Thoracic aorta (tissue), 2 donors: Measurements from ENCODE around the gene CACNA2D3. TPM values are rescaled to one million over a fixed set of nuclear protein-coding genes. Genes with fewer than 3 reads are reported as not detected.

Experiments
- ATAC-seq: fragments of 150-250 bp; one replicate; pipeline ENCODE4 v1.8.0; 2017; ENCODE audit warnings: low read depth; ENCODE audit not compliant: insufficient number of reproducible peaks, low FRiP score
- DNase-seq: peaks from one replicate; pipeline ENCODE4 v3.0.0-alpha.2; 2020; ENCODE audit warnings: low spot score
- H3K27ac ChIP-seq, 2 donors: fragments of 200-600 bp; sonication (generic); 1 replicate in 1 of 2; 2 replicates in 1 of 2; pipeline ENCODE4 v1.5.1; 2016; ENCODE audit warnings: mild to moderate bottlenecking in 2 of 2, moderate library complexity in 2 of 2
- H3K27me3 ChIP-seq: fragments of 200-600 bp; sonication (generic); replicated peaks from 2 replicates; pipeline ENCODE4 v1.6.0; 2016; ENCODE audit warnings: mild to moderate bottlenecking; ENCODE audit not compliant: insufficient read depth
- H3K36me3 ChIP-seq: fragments of 200-600 bp; sonication (generic); one replicate; pipeline ENCODE4 v1.5.1; 2016
- H3K4me1 ChIP-seq, 2 donors: fragments of 200-600 bp; sonication (generic); 1 replicate in 1 of 2; 2 replicates in 1 of 2; pipeline versions ENCODE4 v1.5.1 to v1.6.0; 2016; ENCODE audit warnings: low read depth in 2 of 2, mild to moderate bottlenecking in 1 of 2; ENCODE audit not compliant: control insufficient read depth in 1 of 2
- H3K4me3 ChIP-seq: fragments of 200-600 bp; sonication (generic); 2 replicates; pipeline ENCODE4 v1.5.1; 2016; ENCODE audit warnings: mild to moderate bottlenecking
- H3K9me3 ChIP-seq: fragments of 200-600 bp; sonication (generic); 2 replicates; pipeline ENCODE4 v1.5.1; 2016
- total RNA-seq, 2 donors: library from RNA; depleted of rRNA; stranded (reverse); fragments of >200 nt; gene quantifications; one replicate each; pipeline versions ENCODE4 v1.1.0 to v1.2.3, GENCODE V29; 2016
- TF ChIP-seq, protein P1 (sequence below): fragments of 200-600 bp; sonication (generic); IDR thresholded peaks from one replicate; pipeline ENCODE4 v1.5.1; 2019; ENCODE audit warnings: antibody characterized with exemption

The CACNA2D3 gene
- total RNA-seq, 2 donors from 2014 or later: 3.2 to 4.0 TPM

DNA sequence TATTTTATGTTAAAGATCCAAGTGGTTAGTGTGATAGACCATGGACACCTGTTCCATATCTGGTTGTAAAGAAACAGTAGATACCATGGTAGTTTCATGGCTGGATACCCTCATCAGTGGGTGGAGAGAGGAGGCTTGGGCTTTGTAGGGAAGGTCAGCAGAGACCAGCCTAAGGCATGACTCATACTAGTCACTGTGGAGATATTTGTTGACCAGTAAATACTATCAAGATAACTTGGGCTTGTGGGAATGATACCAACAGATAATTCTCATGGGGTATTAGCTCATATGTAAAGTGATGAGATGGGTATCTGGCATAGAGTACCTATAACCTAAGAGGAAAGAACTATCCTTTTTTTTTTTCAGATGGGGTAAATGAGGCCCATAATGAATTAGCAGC lies 354.5 kb downstream of the CACNA2D3 start:
- ATAC-seq (no peak), DNase-seq (no peak)
- TF ChIP-seq, protein P1, sequence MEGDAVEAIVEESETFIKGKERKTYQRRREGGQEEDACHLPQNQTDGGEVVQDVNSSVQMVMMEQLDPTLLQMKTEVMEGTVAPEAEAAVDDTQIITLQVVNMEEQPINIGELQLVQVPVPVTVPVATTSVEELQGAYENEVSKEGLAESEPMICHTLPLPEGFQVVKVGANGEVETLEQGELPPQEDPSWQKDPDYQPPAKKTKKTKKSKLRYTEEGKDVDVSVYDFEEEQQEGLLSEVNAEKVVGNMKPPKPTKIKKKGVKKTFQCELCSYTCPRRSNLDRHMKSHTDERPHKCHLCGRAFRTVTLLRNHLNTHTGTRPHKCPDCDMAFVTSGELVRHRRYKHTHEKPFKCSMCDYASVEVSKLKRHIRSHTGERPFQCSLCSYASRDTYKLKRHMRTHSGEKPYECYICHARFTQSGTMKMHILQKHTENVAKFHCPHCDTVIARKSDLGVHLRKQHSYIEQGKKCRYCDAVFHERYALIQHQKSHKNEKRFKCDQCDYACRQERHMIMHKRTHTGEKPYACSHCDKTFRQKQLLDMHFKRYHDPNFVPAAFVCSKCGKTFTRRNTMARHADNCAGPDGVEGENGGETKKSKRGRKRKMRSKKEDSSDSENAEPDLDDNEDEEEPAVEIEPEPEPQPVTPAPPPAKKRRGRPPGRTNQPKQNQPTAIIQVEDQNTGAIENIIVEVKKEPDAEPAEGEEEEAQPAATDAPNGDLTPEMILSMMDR: no peak

DNA sequence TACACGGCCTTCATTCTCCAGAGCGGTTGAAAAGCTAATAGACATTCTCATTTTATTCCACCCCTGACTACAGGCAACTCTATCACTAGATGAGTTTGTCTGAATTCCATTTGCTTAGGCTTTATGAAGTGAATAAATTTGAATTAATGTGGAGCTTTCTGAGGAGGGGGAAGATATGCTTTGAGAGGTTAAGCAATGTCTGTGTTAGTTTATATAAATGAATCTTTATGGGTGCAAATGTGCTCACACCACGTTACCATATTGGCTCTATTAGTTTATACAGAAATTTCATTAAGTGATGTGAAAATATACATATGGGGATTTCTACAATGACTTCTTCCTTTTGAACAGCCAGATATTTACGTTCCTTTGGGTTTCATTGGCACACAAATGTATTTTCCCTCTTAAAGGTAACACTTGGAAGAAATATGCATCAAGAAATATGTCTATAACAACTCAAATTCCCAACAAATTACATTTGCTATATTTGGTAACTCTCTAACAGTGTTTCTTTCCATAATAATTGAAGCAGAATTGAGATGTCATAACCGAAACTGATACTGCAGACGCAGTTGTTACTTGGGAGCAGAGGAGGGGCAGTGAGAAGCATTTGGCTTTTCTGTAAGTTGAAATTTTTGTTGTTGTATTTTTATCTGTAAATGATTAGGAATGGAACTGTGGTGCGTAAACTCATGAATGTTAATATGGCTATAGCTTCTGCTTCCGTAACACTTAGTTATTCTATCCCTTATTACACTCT lies 359.4 kb downstream of the CACNA2D3 start:
- Histone ChIP-seq H3K4me3 (no peak overlapping the region), H3K4me1 (no peaks in the 10 kb centered on the region), H3K36me3 (no peaks in the 10 kb centered on the region), H3K27ac (no peak overlapping the region), H3K9me3 (no peaks in the 10 kb centered on the region), H3K27me3 (no peaks in the 10 kb centered on the region)
- DNase-seq (no peak), ATAC-seq (no peak)
- TF ChIP-seq, protein P1: no peak

More for the DNA sequence above, 354.5 kb downstream of the CACNA2D3 start:
- H3K27me3 ChIP-seq: no peaks in the 10 kb centered on the region
- no peak overlapping the region for H3K4me3 ChIP-seq
- no peak overlapping the region for H3K27ac ChIP-seq
- H3K4me1 ChIP-seq: no peaks in the 10 kb centered on the region
- H3K36me3 ChIP-seq: no peaks in the 10 kb centered on the region
- peaks cover 3% of the 10 kb centered on the region for H3K9me3 ChIP-seq

DNA sequence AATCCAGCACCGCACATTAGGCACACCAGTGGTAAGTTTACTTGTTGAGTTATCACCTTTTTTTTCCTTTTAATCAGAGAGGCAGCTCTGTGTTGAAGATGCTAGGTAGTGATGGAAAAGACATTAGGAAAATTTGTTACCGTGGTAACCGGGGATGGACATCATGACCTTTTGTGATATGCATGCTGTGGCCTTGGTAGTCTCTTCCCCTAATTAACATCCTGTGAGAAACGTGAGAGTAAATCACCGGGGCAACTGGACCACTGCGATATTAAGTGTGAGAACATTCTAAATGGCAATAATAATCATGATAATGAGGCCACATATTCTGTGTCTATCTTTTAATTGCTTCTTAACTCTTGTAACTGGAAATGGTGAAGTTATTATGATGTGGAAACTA lies 362.0 kb downstream of the CACNA2D3 start:
- ATAC-seq: no peak
- H3K4me3 ChIP-seq: no peak overlapping the region
- H3K9me3 ChIP-seq: no peaks in the 10 kb centered on the region
- H3K27me3 ChIP-seq: no peaks in the 10 kb centered on the region
- no peak for DNase-seq
- H3K36me3 ChIP-seq: no peaks in the 10 kb centered on the region
- no peak overlapping the region for H3K27ac ChIP-seq
- H3K4me1 ChIP-seq: no peaks in the 10 kb centered on the region
- TF ChIP-seq, protein P1: no peak

DNA sequence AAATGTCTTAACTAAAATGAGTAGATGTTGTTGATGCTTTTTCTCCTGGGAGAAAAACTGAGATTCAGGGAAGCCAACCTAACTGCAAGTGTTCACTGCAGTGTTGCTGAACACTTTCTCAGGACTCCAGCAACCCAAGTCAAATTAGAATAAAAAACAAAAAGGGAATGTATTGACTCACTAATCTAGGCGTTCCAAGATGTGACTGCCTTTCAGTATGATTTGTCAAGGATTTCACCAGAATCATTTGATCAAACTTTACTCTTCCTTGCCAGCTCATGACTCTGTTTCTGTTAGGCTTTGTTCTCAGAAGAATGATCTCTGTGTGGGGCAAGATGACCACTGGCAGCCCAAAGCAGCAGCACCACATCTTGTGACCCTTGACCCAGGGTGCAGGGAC lies 364.0 kb downstream of the CACNA2D3 start:
- H3K4me1 ChIP-seq: no peaks in the 10 kb centered on the region
- ATAC-seq: no peak
- DNase-seq: no peak
- no peak overlapping the region for H3K27ac ChIP-seq
- no peaks in the 10 kb centered on the region for H3K9me3 ChIP-seq
- no peaks in the 10 kb centered on the region for H3K36me3 ChIP-seq
- H3K27me3 ChIP-seq: no peaks in the 10 kb centered on the region
- no peak overlapping the region for H3K4me3 ChIP-seq
- TF ChIP-seq, protein P1: no peak

DNA sequence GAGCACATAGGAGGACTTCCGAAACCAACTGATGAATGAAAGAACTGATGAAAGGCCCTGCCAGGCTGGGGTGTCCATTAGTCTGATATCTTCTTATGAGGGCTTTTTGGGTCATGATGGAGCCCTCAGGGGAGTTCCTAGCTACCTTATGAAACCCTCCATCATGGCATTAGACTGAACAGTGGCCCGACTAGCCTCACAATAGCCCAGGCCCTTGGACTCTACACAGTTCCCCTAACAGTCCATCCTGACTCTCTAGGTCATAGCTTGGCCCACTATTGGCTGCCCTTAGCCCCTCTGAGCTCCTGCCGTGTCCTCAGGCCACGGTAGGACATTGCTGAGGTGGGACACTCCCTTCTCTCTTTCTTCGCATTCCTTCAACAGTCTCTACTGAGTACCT lies 365.9 kb downstream of the CACNA2D3 start:
- ATAC-seq (no peak), DNase-seq (no peak)
- Histone ChIP-seq H3K4me3 (no peak overlapping the region), H3K9me3 (no peaks in the 10 kb centered on the region), H3K36me3 (no peaks in the 10 kb centered on the region), H3K27me3 (no peaks in the 10 kb centered on the region), H3K4me1 (no peaks in the 10 kb centered on the region), H3K27ac (no peak overlapping the region)
- TF ChIP-seq, protein P1: no peak
